Natural killer cell (primary cell): ENCODE measurements around the gene VIPR1. TPM values are rescaled to one million over a fixed set of nuclear protein-coding genes. Genes with fewer than 3 reads are reported as not detected.
"Not testable (repeated sequence)": the region's sequence is repeated elsewhere in the genome, so short reads cannot be mapped to it uniquely, and the experiment has no call there.

Source experiments
- ATAC-seq, 3 donors: fragments of 150-1000 bp in 2 of 3; fragments of 200-7000 bp in 1 of 3; cut with Tn5 transposase; 1 replicate in 1 of 3; 2 replicates in 2 of 3; pipeline ENCODE4 v1.10.0; 2021; ENCODE audit warnings: mild to moderate bottlenecking in 2 of 3, moderate library complexity in 2 of 3
- DNase-seq, 2 donors: peaks; one replicate each; pipeline versions ENCODE4 v3.0.0 to v3.0.0-alpha.2; 2013 to 2021; ENCODE audit warnings: mixed read lengths in 1 of 2
- H3K27ac ChIP-seq: one replicate; pipeline ENCODE4 v1.5.1; 2013; ENCODE audit warnings: mild to moderate bottlenecking, low read length
- H3K27me3 ChIP-seq: one replicate; pipeline ENCODE4 v1.6.1; 2013; ENCODE audit warnings: low read length; ENCODE audit not compliant: control insufficient read depth, insufficient read depth
- H3K36me3 ChIP-seq: one replicate; pipeline ENCODE4 v1.6.1; 2013; ENCODE audit warnings: low read length; ENCODE audit not compliant: control insufficient read depth, insufficient read depth
- H3K4me1 ChIP-seq: one replicate; pipeline ENCODE4 v1.6.1; 2013; ENCODE audit warnings: low read length; ENCODE audit not compliant: control insufficient read depth, insufficient read depth
- H3K4me3 ChIP-seq: one replicate; pipeline ENCODE4 v1.5.1; 2013; ENCODE audit warnings: low read length
- H3K9me3 ChIP-seq: one replicate; pipeline ENCODE4 v1.6.1; 2013; ENCODE audit warnings: low read length; ENCODE audit not compliant: control insufficient read depth, insufficient read depth
- H3K27ac Mint-ChIP-seq, 2 donors: one replicate each; pipeline ENCODE4 v1.8.0; 2022; ENCODE audit warnings: mild to moderate bottlenecking in 2 of 2, mixed read lengths in 2 of 2, moderate library complexity in 1 of 2
- H3K27me3 Mint-ChIP-seq, 2 donors: one replicate each; pipeline ENCODE4 v1.8.0; 2022; ENCODE audit warnings: low read depth in 2 of 2, mixed read lengths in 2 of 2
- H3K36me3 Mint-ChIP-seq: one replicate; pipeline ENCODE4 v1.8.0; 2022; ENCODE audit warnings: mixed read lengths
- H3K4me1 Mint-ChIP-seq, 2 donors: one replicate each; pipeline ENCODE4 v1.8.0; 2022; ENCODE audit warnings: mixed read lengths in 2 of 2
- H3K4me3 Mint-ChIP-seq: one replicate; pipeline ENCODE4 v1.8.0; 2022; ENCODE audit warnings: mild to moderate bottlenecking, moderate library complexity, mixed read lengths
- H3K9me3 Mint-ChIP-seq, 2 donors: one replicate each; pipeline ENCODE4 v1.8.0; 2022; ENCODE audit warnings: mixed read lengths in 2 of 2
- CTCF ChIP-seq: fragments of 200-600 bp; IDR thresholded peaks from one replicate; pipeline ENCODE4 v1.8.0; 2022; ENCODE audit warnings: antibody characterized with exemption
- WGBS: methylation state at CpG from one replicate; pipeline ENCODE4 v1.1.7; 2013; ENCODE audit warnings: missing lambda C conversion rate; ENCODE audit not compliant: insufficient coverage; 5-methylcytosine and 5-hydroxymethylcytosine counted together
- intact Hi-C: fragments of 100-400 bp; cut with micrococcal nuclease; formaldehyde crosslinking; loops from one replicate; pipeline ENCODE4 v1.14.2; 2022
- total RNA-seq, 4 donors: library from RNA; stranded (reverse); fragments of 120-200 nt in 1 of 4; gene quantifications; one replicate each; pipeline versions ENCODE4 v1.2.3 to v1.2.4, GENCODE V29; 2013 to 2022

Gene VIPR1
- total RNA-seq, 3 donors from 2014 or later (not counting 1 experiment from before 2014, with no cell fraction given): 2.3 to 3.1 (median 2.4) TPM

DNA sequence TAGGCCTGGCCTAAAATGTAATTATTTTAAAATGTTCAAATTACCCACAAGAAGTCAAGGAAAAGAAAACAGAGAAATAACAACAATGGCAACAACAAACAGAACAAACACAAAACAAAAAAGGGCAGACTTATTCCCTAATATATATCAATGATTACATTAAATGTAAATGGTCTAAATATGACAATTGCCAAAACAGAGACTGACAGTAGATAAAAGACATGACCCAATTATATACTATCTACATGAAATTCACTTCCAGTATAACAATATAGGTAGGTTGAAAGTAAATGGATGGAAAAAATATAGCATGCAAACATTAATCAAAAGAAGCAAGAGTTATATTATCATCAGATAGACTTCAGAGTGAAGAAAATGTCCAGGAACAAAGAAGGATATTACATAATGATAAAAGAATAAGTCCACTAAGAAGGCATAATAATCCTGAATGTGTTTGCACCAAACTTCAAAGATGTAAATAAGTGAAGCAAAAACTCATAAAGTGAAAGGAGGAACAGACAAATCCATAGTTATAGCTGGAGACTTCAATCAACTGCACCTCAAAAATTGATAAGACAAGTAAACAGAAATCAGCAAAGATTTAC lies 72.8 kb downstream of the VIPR1 start:
- Mint-ChIP-seq H3K36me3 (peaks cover 25% of the 10 kb centered on the region), H3K27ac (no peak overlapping the region), H3K27me3 (no peaks in the 10 kb centered on the region), H3K4me1 (peaks cover 23 to 28% of the 10 kb centered on the region in 2 donors), H3K9me3 (peaks cover 2 to 6% of the 10 kb centered on the region in 2 donors), H3K4me3 (no peak overlapping the region)
- no peaks in the 10 kb centered on the region for H3K27me3 ChIP-seq
- intact Hi-C loops: no loop called here
- peaks cover 6% of the 10 kb centered on the region for H3K36me3 ChIP-seq
- H3K27ac ChIP-seq: no peak overlapping the region
- no peak for TF ChIP-seq CTCF
- H3K9me3 ChIP-seq: peaks cover 9% of the 10 kb centered on the region
- H3K4me1 ChIP-seq: no peaks in the 10 kb centered on the region
- DNase-seq (no peak), ATAC-seq (no peak)
- no peak overlapping the region for H3K4me3 ChIP-seq

DNA sequence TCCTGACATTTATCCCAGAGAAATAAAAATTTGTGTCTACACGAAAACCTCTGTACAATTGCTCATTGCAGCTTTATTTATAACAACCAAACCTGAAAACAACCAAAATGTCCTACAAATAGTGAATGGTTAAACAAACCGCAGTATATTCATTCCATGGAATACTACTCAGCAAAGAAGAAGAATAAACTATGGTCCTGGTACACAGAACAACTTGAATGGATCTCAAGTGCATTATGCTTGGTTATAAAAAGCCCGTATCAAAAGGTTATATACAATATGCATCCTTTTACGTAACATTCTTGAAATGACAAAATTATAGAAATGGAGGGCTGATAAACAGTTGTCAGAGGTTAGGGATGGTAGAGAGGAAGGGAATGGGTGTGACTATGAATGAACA lies 75.6 kb downstream of the VIPR1 start:
- no peak overlapping the region for H3K4me3 Mint-ChIP-seq
- Histone ChIP-seq H3K9me3 (peaks cover 9% of the 10 kb centered on the region), H3K4me3 (no peak overlapping the region), H3K36me3 (peaks cover 6% of the 10 kb centered on the region), H3K27ac (no peak overlapping the region), H3K27me3 (no peaks in the 10 kb centered on the region), H3K4me1 (peaks cover 9% of the 10 kb centered on the region)
- no peaks in the 10 kb centered on the region for H3K27me3 Mint-ChIP-seq
- no peak overlapping the region for H3K27ac Mint-ChIP-seq
- DNase-seq: no peak
- peaks cover 2 to 6% of the 10 kb centered on the region in 2 donors for H3K9me3 Mint-ChIP-seq
- H3K4me1 Mint-ChIP-seq: peaks cover 42 to 44% of the 10 kb centered on the region in 2 donors
- ATAC-seq: no peak
- WGBS: 98% methylated on average over 4 of the region's 4 CpGs
- peaks cover 25% of the 10 kb centered on the region for H3K36me3 Mint-ChIP-seq
- TF ChIP-seq CTCF: no peak
- intact Hi-C loops: no loop called here

DNA sequence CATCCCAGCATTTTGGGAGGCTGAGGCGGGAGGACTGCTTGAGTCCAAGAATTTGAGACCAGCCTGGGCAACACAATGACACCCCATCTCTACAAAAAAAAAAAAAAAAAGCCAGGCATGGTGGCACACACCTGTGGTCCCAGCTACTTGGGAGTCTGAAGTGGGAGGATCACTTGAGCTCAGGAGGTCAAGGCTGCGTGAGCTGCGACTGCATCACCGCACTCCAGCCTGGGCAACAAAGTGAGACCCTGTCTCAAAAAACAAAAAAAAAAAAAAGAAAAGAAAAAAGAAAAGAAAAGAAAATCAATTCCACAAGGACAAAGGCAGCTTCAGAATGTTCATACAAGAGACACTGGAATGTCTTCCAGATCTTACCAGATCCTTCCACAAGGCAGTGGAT lies 76.9 kb downstream of the VIPR1 start:
- H3K4me1 ChIP-seq, H3K27me3 Mint-ChIP-seq, H3K4me3 ChIP-seq, H3K4me3 Mint-ChIP-seq, DNase-seq, H3K27me3 ChIP-seq, H3K36me3 ChIP-seq, ATAC-seq, intact Hi-C loops, H3K27ac ChIP-seq, H3K9me3 ChIP-seq, H3K9me3 Mint-ChIP-seq: not testable (repeated sequence)
- 100% methylated on average over 4 of the region's 4 CpGs for WGBS
- Mint-ChIP-seq H3K4me1 (peaks cover 45 to 48% of the 10 kb centered on the region in 2 donors), H3K36me3 (peaks cover 15% of the 10 kb centered on the region), H3K27ac (peak overlapping the region; percentile 96 to 97)

DNA sequence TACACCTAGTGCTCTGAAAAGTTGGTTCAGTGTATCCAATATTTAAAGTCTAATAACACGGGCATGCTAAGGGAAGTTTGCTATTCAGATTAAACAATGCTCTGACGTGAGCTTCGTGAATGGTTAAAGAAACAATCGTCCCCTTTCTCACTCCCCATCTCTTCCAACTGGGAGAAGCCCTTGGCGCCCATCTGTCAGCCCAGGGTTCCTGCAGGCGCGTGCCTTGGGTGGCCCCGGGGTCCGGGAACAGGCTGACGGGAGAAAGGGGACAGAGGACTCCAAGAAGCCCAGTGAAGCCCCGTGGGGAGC lies 78.9 kb downstream of the VIPR1 start:
- Histone ChIP-seq H3K4me1 (peaks cover 9% of the 10 kb centered on the region), H3K27ac (peak overlapping the region; percentile 96), H3K9me3 (no peaks in the 10 kb centered on the region), H3K4me3 (peak overlapping the region; percentile 77), H3K27me3 (no peaks in the 10 kb centered on the region), H3K36me3 (no peaks in the 10 kb centered on the region)
- WGBS: 2% methylated on average over 11 of the region's 11 CpGs
- peaks cover 45 to 48% of the 10 kb centered on the region in 2 donors for H3K4me1 Mint-ChIP-seq
- DNase-seq (no peak), ATAC-seq (no peak)
- peak overlapping the region; percentile 96 to 97 for H3K27ac Mint-ChIP-seq
- peak overlapping the region; percentile 93 for H3K4me3 Mint-ChIP-seq
- H3K36me3 Mint-ChIP-seq: no peaks in the 10 kb centered on the region
- TF ChIP-seq CTCF: no peak
- no peaks in the 10 kb centered on the region for H3K27me3 Mint-ChIP-seq
- H3K9me3 Mint-ChIP-seq: no peaks in the 10 kb centered on the region
- intact Hi-C loops: no loop called here
